ENCODE data around the gene CCNK.

The CCNK gene

DNA sequence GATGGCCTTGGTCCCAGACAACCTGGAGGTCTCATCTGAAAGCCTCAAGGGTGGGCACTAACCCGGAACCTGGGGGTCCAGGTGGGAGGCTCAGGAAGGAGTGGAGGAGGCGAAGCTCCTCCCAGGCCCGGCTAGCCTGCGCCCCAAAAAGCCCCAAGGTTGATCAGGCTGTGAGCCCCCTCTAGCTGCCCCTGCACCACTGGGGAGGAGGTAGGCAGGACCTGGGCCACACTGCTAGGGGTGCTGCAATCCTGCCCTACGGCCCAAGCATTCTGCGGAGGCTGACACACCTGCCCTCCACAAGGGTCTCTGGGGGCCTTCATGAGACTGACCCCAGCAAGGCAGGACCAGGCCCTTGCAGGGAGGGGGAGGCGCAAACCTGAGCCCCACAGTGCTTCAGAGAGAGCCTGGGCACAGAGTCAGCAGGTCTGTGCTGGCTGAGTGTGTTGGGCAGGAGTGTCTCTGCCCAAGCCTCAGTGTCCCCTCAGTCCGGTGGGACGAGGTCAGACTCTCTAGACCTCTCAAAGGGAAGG is 70.9 kb downstream of the CCNK start:
- TF ChIP-seq, protein P1, sequence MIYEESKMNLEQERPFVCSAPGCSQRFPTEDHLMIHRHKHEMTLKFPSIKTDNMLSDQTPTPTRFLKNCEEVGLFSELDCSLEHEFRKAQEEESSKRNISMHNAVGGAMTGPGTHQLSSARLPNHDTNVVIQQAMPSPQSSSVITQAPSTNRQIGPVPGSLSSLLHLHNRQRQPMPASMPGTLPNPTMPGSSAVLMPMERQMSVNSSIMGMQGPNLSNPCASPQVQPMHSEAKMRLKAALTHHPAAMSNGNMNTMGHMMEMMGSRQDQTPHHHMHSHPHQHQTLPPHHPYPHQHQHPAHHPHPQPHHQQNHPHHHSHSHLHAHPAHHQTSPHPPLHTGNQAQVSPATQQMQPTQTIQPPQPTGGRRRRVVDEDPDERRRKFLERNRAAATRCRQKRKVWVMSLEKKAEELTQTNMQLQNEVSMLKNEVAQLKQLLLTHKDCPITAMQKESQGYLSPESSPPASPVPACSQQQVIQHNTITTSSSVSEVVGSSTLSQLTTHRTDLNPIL (CRISPR knock-in tag; IDR thresholded peaks at IDR 0.05; ENCODE audit: low read depth), result no peak
- TF ChIP-seq SNAI2 (CRISPR knock-in tag; IDR thresholded peaks at IDR 0.05) (no peak), ISL1 (CRISPR knock-in tag; IDR thresholded peaks at IDR 0.05) (no peak), RARB (CRISPR knock-in tag; IDR thresholded peaks at IDR 0.05) (no peak), TOX (CRISPR knock-in tag; IDR thresholded peaks at IDR 0.05; ENCODE audit: borderline replicate concordance) (no peak), ZNF565 (CRISPR knock-in tag; conservative IDR thresholded peaks at IDR 0.05; ENCODE audit: low read depth) (no peak)
- TF ChIP-seq, protein P2, sequence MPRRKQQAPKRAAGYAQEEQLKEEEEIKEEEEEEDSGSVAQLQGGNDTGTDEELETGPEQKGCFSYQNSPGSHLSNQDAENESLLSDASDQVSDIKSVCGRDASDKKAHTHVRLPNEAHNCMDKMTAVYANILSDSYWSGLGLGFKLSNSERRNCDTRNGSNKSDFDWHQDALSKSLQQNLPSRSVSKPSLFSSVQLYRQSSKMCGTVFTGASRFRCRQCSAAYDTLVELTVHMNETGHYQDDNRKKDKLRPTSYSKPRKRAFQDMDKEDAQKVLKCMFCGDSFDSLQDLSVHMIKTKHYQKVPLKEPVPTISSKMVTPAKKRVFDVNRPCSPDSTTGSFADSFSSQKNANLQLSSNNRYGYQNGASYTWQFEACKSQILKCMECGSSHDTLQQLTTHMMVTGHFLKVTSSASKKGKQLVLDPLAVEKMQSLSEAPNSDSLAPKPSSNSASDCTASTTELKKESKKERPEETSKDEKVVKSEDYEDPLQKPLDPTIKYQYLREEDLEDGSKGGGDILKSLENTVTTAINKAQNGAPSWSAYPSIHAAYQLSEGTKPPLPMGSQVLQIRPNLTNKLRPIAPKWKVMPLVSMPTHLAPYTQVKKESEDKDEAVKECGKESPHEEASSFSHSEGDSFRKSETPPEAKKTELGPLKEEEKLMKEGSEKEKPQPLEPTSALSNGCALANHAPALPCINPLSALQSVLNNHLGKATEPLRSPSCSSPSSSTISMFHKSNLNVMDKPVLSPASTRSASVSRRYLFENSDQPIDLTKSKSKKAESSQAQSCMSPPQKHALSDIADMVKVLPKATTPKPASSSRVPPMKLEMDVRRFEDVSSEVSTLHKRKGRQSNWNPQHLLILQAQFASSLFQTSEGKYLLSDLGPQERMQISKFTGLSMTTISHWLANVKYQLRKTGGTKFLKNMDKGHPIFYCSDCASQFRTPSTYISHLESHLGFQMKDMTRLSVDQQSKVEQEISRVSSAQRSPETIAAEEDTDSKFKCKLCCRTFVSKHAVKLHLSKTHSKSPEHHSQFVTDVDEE (CRISPR knock-in tag; IDR thresholded peaks at IDR 0.05), result no peak
- no peak for ATAC-seq

DNA sequence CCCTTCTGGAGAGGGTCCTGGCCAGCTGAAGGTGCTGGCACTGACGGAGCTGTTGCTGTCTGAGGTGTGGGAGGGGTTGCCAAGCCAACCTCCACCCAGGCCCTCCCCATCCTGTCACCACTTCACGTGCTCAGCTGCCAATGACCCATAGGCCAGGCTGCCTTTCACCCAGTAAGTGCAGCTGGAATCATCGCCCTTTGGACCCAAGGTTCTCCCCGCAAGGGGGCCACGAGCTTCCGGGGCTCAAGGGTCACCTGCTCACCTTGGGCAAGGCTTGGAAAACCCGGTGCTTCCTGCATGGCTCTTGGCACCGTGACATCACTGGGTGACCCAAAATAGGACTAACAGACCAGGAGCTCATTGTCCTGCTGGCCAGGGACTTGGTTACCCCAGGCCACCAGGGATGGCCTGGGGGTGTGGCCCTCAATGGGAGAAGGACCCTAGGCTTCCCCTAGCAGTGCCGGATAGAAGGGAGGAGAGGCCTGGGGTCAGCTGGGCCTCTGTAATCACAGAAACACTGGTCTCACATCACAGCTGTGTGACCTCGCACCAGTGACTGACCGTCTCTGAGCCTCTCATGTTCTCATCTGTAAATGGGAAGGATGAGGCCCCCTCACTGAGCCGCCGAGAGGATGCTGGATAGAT is 71.5 kb downstream of the CCNK start:
- TF ChIP-seq ESRRG (CRISPR knock-in tag; IDR thresholded peaks at IDR 0.05), result no peak
- no peak for TF ChIP-seq PPARA (CRISPR knock-in tag; IDR thresholded peaks at IDR 0.05; ENCODE audit: borderline replicate concordance)
- no peak for TF ChIP-seq ZNF70 (CRISPR knock-in tag; IDR thresholded peaks at IDR 0.05)
- TF ChIP-seq ZFP3 (CRISPR knock-in tag; IDR thresholded peaks at IDR 0.05), result no peak
- TF ChIP-seq, protein P3, sequence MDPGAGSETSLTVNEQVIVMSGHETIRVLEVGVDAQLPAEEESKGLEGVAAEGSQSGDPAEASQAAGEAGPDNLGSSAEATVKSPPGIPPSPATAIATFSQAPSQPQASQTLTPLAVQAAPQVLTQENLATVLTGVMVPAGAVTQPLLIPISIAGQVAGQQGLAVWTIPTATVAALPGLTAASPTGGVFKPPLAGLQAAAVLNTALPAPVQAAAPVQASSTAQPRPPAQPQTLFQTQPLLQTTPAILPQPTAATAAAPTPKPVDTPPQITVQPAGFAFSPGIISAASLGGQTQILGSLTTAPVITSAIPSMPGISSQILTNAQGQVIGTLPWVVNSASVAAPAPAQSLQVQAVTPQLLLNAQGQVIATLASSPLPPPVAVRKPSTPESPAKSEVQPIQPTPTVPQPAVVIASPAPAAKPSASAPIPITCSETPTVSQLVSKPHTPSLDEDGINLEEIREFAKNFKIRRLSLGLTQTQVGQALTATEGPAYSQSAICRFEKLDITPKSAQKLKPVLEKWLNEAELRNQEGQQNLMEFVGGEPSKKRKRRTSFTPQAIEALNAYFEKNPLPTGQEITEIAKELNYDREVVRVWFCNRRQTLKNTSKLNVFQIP (CRISPR knock-in tag; IDR thresholded peaks at IDR 0.05; ENCODE audit: borderline replicate concordance, low read depth), result no peak
- TF ChIP-seq SNAI2 (CRISPR knock-in tag; IDR thresholded peaks at IDR 0.05), result no peak
- no peak for TF ChIP-seq ZFP30 (CRISPR knock-in tag; IDR thresholded peaks at IDR 0.05)
- no peak for ATAC-seq

DNA sequence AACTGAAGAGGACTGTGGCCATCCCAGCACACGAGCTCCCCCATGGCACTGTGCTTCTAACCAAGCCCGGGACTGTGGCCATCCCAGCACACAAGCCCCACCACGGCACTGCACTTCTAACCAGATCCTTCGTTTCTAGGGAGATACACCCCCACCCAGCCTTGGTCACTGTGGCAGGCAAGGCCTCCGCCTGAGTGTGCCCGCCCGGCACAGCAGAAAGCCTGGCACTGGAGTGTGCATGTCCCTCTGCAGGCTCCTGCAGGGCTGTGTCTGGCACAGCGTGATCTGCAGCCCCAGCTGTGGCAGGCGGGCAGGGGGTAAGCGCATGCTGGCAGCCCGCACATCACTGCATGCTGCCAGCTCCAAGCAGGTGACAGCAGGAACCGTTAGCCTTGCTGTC is 73.0 kb downstream of the CCNK start:
- ATAC-seq, result peak; percentile 17; the same call in 2 of the 3 replicates
- no peak for TF ChIP-seq ZFP30 (CRISPR knock-in tag; IDR thresholded peaks at IDR 0.05)
- no peak for TF ChIP-seq CSDC2 (CRISPR knock-in tag; IDR thresholded peaks at IDR 0.05)
- TF ChIP-seq ZC3H10 (CRISPR knock-in tag; IDR thresholded peaks at IDR 0.05), result no peak
- TF ChIP-seq RARB (CRISPR knock-in tag; IDR thresholded peaks at IDR 0.05), result no peak
- TF ChIP-seq, protein P1 (CRISPR knock-in tag; IDR thresholded peaks at IDR 0.05; ENCODE audit: low read depth), result no peak
- TF ChIP-seq TCF4 (CRISPR knock-in tag; IDR thresholded peaks at IDR 0.05; ENCODE audit: borderline replicate concordance), result no peak
- TF ChIP-seq ZFP3 (CRISPR knock-in tag; IDR thresholded peaks at IDR 0.05), result no peak
- TF ChIP-seq ARNTL (CRISPR knock-in tag; IDR thresholded peaks at IDR 0.05; ENCODE audit: borderline replicate concordance, low read depth), result no peak
- TF ChIP-seq ZNF70 (CRISPR knock-in tag; IDR thresholded peaks at IDR 0.05), result no peak
- TF ChIP-seq OSR1 (CRISPR knock-in tag; IDR thresholded peaks at IDR 0.05), result no peak
- TF ChIP-seq ZNF8 (CRISPR knock-in tag; IDR thresholded peaks at IDR 0.05), result no peak
- TF ChIP-seq ISL1 (CRISPR knock-in tag; IDR thresholded peaks at IDR 0.05), result no peak
- TF ChIP-seq, protein P4, sequence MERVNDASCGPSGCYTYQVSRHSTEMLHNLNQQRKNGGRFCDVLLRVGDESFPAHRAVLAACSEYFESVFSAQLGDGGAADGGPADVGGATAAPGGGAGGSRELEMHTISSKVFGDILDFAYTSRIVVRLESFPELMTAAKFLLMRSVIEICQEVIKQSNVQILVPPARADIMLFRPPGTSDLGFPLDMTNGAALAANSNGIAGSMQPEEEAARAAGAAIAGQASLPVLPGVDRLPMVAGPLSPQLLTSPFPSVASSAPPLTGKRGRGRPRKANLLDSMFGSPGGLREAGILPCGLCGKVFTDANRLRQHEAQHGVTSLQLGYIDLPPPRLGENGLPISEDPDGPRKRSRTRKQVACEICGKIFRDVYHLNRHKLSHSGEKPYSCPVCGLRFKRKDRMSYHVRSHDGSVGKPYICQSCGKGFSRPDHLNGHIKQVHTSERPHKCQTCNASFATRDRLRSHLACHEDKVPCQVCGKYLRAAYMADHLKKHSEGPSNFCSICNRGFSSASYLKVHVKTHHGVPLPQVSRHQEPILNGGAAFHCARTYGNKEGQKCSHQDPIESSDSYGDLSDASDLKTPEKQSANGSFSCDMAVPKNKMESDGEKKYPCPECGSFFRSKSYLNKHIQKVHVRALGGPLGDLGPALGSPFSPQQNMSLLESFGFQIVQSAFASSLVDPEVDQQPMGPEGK (CRISPR knock-in tag; IDR thresholded peaks at IDR 0.05; ENCODE audit: borderline replicate concordance), result no peak
- TF ChIP-seq, protein P2 (CRISPR knock-in tag; IDR thresholded peaks at IDR 0.05), result no peak
- no peak for TF ChIP-seq ZNF565 (CRISPR knock-in tag; conservative IDR thresholded peaks at IDR 0.05; ENCODE audit: low read depth)
- TF ChIP-seq SNAI2 (CRISPR knock-in tag; IDR thresholded peaks at IDR 0.05), result no peak
- TF ChIP-seq BACH2 (CRISPR knock-in tag; IDR thresholded peaks at IDR 0.05; ENCODE audit: borderline replicate concordance), result no peak
- no peak for TF ChIP-seq TOX (CRISPR knock-in tag; IDR thresholded peaks at IDR 0.05; ENCODE audit: borderline replicate concordance)
- no peak for TF ChIP-seq GLIS3 (CRISPR knock-in tag; IDR thresholded peaks at IDR 0.05)

Data from SK-N-SH treated with all-trans-retinoic acid at 6 μM for 48 hours (cell line).